GM21515 (cell line): Measurements from ENCODE around the gene IPP.
"Not testable (repeated sequence)": the region's sequence is repeated elsewhere in the genome, so short reads cannot be mapped to it uniquely, and the experiment has no call there.

Source experiments
- ATAC-seq: cut with Tn5 transposase; IDR thresholded peaks from one replicate; pipeline ENCODE4 v1.9.1; 2021; ENCODE audit not compliant: unreplicated experiment

IPP gene

GRCh38 chr1:45750298-45751038 lies at the start of gene IPP:
TSS of gene IPP (minus strand) at chr1:45750653. CDS start at chr1:45746411, 4,242 bp downstream.
- peak; percentile 86 for ATAC-seq

DNA sequence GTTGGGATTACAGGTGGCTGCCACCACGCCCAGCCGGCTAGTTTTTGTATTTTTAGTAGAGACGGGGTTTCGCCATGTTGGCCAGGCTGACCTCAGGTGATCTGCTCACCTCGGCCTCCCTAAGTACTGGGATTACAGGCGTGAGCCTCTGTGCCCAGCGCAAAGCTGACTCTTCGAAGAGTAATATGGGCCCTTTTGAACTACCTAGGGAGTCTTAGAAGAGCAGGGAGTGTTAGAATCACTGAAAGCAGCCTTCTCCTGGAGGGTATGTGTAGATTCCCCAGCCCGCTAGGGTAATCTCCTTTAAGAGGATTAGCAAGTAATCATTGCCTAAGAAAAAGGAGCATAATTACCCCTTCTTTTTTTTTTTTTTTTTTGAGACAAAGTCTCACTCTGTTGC lies 46.5 kb upstream of the IPP start:
- no peak for ATAC-seq

DNA sequence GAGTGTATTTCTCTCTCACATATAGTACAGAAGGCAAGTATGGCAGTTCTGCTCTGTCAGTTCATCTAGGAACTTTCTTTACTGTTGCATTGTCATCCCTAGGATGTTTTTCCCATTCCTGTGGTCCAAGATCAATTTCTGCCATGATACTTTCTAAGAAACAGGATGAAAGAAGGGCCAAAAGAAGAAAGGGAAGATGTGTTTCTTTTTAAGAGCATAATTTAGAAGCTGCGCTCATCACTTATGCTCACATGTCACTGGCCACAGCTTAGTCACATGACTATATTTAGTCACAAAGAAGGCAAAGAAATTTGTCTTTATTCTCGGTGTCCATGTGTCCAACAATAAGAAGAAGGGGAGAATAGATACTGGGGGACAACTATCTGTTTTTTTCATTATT lies 45.9 kb upstream of the IPP start:
- ATAC-seq: no peak

DNA sequence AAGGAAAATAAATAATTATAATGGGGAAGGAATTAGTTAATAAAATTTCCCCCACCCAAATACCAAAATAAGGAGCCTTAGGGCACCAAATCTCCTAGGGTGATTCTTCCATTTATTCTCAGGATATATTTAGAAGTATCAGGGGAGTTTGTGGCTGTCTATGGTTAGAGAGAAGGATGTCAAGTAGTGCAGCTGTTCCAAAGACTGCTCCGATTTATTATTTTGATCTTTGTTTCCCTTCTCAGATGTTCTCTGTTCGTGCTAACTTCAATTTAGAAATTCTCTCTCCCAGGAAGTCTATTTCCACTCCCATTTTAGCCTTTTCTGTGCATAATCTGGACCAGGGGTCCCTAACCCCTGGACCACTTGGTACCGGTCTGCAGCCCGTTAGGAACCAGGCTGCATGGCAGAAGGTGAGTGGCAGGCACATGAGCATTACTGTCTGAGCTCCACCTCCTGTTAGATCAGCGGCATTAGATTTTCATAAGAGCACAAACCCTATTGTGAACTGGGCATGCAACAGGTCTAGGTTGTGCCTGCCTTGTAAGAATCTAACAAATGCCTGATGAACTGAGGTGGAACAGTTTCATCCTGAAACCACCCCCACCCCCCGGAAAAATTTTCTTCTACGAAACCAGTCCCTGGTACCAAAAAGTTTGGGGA lies 43.6 kb upstream of the IPP start:
- no peak for ATAC-seq

- no peak for ATAC-seq
Measured at GRCh38 chr1:45792744-45793143, 42.3 kb upstream of the IPP start.

- ATAC-seq: no peak
Measured at GRCh38 chr1:45789601-45790000, 39.1 kb upstream of the IPP start.

- ATAC-seq: no peak
Measured at GRCh38 chr1:45787905-45788304, 37.5 kb upstream of the IPP start.

DNA sequence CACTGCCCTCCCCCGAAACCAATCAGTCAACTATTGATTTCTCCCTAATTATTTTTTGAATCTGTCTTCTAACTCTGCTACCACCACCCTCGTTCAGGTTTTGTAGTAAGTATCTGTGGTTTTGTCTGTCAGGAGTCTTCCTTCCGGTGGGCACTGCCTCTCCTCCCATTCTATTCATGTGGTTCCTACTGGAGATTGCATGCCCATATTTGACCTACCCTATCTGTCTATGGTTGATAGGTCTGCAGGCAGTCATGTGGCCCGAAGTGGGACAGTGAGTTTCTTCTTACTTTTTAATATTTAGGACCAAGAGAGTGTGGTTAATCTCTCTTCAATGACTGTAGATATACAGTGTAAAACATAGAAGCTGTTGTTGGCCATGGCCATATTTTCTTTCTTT lies 35.1 kb upstream of the IPP start:
- no peak for ATAC-seq

DNA sequence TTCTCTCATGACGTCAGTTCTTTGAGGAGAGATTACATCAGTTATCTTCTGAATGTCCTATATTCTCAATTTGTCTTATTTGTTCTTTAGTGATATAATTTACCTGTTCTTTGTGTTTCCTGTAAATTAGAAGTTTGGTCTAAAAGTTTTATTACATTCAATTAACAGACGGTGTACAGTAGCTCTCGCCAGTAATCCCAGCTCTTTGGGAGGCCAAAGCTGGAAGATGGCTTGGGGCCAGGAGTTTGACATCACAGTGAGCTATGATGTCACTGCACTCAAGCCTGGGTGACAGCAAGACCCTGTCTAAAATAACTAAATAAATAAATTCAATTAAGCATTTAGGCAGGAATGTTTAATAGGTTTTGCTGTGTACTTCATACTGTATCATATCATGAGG lies 25.3 kb upstream of the IPP start:
- no peak for ATAC-seq

GRCh38 chr1:45772971-45773370 lies 22.5 kb upstream of the IPP start:
- ATAC-seq: no peak

DNA sequence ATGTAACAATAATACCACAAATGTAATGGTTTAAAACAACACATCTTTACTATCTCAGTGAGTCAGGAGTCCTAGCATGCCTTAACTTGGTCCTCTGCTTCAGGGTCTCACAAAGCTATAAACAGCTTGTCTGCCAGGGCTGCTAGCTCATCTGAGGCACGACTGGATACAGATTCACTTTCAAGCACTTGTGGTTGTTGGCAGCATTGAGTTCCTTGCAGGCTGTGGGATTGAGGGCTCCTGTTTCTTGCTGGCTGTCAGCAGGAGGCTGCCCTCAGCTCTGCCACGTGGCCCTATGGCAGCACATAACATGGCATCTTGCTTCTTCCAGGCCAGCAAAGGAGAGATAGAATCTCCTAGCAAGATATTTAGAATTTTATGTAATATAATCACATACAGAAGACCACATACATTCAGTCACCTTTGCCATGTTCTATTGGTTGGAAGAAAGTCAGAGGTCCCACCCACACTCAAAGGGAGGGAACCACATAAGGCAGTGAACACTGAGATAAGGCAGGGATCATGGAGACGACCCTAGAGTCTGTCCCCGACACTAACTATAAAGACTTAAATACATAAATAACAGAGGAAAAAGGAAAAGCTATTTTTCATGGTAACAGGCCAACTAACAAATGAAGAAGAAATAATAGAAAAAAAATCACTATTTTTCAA lies 18.9 kb upstream of the IPP start:
- ATAC-seq: no peak

GRCh38 chr1:45767035-45767434 lies 16.6 kb upstream of the IPP start:
- ATAC-seq: no peak

- no peak for ATAC-seq
Measured at GRCh38 chr1:45765999-45766792, 15.7 kb upstream of the IPP start.

GRCh38 chr1:45762291-45762690 lies 11.8 kb upstream of the IPP start:
- no peak for ATAC-seq

DNA sequence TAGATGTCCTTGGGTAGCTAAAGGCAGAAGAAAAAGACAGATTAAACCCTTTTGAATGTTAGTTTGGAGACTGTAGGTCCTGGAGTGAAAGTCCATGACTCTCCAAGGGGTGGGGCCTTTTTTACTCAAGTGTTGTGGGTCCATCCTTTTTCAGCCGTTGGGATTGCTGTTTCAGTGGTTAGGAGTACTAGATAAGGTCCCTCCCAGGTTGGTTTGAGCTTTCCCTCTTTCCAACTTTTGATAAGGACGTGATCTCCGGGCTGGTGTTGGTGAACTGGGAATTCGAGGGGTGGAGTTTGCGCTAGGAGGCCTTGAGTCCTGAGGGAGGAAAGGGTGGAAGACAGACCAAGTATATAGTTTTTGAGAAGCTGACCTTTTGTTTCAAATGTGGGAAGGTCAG lies 5.2 kb upstream of the IPP start:
- no peak for ATAC-seq

DNA sequence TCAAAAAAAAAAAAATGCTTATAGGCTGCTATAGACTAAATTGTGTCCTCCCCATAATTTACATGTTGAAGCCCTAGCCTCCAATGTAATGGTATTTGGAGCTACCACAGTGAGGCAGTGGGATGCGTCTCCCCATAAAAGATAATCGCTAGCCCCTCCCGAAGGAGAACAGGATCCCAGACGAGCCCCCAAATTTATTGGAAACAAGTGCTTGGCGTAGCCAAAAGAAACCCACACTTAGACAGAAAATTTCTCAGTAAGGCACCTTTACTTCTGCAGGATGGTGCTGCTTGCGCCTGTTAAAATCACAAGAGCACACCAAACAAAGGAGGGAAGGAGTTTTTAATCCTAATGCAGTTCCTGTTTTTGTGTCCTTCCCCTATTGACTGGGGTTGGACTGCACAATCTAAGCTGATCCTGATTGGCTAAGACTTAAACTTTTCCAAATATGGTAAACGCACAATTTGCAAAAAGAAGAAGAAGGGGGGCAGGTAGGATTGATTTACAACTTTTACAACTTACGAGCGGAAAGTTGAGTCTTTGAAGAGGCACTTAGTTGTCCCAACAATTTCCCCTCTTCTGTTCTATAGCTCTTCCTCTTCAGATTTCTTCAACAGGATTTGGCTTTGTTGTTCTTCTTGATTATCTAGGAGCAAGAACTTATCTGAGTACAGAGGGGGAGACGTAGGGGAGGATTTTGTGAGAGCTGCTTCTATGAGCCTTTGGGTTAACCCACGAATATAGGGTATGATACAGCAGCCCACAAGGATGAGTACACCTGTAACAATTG lies 3.0 kb upstream of the IPP start:
- ATAC-seq: no peak

DNA sequence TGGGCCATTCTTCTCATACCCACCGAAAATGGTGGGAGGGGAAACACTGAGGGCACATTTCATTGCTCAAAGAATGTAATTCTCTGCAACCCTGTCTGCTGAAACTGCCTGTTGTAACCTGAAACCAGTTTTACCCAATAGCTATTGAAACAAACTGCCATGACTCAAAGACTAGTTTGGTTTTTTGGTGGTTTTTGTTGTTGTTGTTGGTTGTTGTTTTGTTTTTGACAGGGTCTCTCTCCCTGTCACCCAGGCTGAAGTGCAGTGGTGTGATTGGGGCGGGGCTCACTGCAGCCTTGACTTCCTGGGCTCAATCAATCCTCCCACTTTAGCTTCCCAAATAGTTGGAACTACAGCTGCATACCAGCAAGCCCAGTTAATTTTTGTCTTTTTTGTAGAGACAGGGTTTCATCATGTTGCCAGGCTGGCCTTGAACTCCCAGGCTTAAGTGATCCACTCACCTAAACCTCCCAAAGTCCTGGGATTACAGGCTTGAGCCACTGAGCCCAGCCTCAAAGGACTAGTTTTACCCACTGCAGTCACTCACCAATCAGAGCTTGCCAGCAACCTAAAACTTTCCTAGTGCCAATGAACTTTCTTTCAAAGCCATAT lies 2.1 kb upstream of the IPP start:
- no peak for ATAC-seq

DNA sequence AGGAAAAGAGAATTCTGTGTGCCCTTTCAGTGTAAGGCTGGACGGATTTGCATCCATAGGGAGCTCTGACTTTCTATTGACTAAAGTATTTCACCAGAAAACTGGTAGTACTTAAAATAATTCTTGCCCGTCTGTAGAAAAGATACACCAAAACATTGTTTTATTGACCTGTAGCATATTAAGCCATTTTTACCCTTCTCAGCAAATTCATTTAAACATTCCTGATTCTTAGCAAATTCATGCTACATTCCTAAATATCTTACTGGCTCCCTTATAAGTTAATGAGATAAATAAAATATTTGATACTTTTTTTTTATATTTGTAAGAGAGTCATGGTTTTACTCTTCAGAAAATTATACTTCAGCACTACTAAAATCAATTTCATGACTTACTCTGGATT lies 1.6 kb upstream of the IPP start:
- ATAC-seq: no peak

DNA sequence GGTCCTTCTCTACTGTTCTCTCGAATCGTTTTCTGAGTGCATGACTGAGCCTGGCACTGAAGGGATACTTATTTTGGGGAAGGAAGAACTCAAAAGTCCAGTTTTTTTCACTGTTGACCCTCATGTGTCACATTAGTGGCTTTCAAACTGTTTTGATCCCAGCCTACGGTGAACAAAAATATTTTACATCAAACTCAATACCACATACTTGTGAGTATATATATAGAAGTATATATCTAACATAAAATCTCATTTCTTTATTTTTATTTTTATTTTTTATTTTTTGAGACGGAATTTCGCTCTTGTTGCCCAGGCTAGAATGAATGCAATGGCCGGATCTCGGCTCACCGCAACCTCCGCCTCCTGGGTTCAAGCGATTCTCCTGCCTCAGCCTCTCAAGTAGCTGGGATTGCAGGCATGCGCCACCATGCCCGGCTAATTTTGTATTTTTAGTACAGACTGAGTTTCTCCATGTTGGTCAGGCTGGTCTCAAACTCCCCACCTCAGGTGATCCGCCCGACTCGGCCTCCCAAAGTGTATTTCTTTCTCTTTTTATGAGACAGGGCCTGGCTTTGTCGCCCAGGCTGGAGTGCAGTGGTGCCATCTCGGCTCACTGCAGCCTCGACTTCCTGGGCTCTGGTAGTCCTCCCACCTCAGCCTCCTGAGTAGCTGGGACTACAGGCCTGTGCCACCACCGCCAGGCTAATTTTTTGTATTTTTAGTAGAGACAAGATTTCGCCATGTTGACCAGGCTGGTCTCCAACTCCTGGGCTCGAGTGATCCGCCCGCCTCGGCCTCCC lies 786 bp upstream of the IPP start:
- not testable (repeated sequence) for ATAC-seq
